HG03378 (cell line): ENCODE measurements around the gene TEX29.

Experiments used
- ATAC-seq: cut with Tn5 transposase; IDR thresholded peaks from one replicate; pipeline ENCODE4 v1.9.1; 2021; ENCODE audit warnings: mild to moderate bottlenecking, moderate library complexity; ENCODE audit not compliant: unreplicated experiment

The TEX29 gene

DNA sequence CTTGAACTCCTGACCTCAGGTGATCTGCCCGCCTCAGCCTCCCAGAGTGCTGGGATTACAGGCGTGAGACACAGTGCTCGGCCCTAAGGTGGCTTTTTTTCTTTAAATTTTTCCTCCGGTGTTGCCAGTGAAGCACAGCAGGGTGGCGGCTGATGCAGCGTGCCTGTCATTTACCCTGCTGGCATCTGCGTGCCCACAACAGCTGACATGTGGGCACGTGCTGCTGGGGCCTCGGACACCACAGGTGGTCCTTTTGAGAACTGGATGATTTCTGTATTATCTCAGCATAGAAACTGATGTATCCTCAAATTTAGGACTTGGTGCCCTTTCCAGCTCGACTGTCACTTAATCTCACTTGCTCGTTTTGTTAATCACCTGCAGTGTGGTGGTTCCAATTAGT is 31.2 kb upstream of the TEX29 start:
- ATAC-seq: no peak

DNA sequence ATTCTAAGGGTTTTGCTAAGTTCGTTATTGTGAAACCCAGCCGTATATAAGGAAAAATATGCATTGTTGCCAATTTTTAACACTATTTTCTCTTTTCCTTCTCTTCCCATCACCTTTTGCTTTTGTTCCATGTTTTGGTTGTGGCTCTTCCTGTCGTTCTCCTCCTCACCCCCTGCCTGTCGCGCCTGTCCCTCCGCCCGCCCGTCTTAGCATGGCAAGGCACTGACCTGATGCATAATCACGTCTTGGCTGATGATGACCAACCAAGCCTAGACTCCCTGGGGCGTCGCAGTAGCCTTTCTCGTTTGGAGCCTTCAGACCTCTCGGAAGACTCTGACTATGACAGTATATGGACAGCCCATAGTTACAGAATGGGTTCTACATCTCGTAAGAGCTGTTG is 28.5 kb upstream of the TEX29 start:
- ATAC-seq: no peak

- ATAC-seq: no peak
These were observed 27.5 kb upstream of the TEX29 start for GRCh38 chr13:111292710-111293485.

GRCh38 chr13:111295886-111296285 is 24.6 kb upstream of the TEX29 start:
- no peak for ATAC-seq

DNA sequence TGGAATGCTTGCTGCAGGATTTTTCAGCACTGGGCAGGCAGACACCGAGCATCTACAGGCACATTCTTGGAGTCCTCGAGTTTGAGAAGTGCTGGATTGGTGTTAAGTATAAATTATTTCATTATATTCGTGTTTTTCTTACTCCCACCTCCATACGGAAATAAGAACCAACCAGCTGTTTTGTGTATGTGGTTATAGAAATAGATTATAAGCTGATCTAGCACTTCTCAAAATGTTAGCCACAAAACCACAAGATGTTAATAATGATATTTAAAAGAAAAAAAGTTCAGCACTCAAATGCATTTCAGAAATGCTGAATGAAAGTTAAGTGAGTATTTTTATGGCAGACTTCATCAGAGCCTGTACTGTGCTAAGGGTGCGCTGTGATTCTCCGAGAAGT is 24.0 kb upstream of the TEX29 start:
- ATAC-seq: no peak

DNA sequence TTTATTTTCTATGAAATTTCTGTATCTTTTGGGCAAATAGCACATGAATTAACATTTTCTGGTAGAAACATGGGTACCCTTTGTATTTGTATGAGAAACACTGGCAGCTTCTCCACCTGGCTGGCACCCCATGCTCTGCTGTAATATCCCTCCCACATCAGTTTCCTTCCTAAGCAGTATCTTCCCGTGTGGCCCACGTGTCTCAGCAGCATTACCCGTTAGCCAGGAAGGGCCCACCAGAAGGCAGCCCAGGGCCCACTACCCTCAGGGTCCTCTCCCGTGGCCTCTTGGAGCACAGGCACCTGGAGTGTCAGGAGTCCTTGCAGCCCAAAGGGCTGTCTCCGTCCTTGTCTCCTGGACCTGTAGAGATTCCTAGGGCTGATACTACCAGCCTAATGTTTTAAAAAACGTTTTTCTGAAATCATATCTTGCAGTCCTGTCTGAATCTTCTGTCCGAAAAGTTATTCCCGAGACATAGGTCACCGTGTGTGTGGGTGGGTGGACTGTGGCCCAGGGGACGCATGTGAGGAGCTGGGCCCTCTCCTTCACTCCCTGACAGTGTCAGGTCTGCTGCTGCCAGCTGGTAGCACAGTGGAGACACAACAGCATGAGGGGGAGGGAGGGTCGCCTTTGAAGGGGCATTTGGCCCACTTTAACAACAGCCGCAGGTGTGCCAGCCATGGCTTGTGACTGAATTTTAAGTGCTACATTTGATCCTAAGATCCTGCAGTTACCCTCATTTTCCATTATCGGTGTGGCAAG is 22.0 kb upstream of the TEX29 start:
- ATAC-seq: no peak

GRCh38 chr13:111302045-111302726 is 18.3 kb upstream of the TEX29 start:
- ATAC-seq: no peak

GRCh38 chr13:111303559-111303958 is 16.9 kb upstream of the TEX29 start:
- ATAC-seq: no peak

DNA sequence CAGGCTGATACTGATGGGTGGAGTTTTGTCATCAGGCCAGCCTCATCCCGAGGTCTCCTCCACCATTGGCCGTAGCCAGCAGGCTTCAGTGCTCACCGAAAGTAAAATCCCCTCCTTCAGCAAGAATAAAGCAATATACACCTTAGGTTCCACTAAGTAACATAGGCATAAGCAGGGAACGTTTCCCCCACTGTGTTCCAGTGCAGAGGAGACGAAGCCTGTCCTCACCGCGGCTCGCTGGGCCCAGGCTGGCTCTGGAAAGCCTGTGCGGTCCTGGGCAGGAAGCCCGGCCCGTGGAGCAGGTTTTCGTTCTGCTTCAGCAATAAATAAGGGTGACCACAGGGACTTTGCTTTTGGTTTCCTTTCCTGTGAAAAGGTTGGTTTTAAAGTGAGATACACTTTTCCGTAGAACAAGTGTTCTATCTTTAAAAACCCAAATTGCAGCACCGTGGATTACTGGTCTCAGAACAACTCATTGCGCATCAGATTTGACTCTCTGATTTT is 16.3 kb upstream of the TEX29 start:
- ATAC-seq: peak; percentile 82

DNA sequence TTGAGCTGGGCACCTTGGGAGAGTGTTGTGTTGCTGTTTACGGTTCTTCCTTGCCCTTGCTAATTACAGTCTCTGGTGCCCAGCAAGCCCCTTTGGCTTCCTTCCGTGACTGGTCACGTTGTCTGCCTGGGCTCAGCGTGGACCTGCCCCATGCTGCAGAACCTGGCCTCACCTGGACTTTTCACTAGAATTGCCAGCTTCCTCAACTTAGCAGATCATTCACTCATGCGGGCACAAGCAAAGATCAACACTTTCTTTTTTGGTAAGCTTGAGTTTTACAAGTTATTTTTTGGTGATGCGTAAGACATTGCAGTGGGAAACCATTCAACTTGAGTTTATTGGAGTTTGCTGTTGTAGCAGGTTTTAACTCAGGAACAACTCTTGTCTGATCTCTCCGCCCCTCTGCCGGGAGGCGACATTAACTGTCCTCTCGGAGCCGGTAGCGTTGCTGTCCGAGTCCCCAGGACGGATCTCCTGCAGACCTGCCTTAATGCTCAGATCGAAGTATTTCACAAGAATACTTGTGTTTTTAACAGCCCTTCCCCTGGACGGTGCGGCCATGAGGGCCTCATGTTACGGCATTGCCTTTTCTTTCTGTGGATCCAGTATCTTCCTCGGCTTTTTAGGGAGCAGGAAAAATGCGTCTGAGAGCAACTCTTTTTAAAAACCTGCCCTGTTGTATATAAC is 15.7 kb upstream of the TEX29 start:
- no peak for ATAC-seq

DNA sequence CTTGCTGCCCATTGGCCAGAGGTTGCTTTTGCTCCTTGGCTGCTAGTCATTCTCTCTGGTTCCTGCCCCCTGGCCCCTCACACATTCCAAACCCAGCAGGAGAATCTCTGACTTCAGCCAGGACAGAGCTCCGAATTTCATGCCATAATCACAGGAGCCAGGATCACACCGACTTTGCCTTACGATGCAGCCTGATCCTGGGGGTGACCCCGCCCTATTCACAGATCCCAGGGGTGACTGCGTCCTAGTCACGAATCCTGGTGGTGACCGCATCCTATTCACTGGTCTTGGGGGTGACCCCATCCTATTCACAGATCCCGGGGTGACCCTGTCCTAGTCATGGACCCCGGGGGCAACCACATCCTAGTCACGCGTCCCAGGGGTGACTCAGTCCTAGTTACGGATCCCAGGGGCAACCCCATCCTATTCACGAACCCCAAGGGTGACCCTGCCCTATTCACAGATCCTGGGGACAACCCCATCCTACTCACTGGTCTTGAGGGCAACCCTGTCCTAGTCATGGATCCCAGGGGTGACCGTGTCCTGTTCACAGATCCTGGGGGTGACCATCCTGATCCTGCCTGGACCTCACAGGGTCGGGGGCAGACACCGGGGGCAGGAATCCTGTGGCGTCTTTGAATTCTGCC is 7.4 kb upstream of the TEX29 start:
- ATAC-seq: no peak

DNA sequence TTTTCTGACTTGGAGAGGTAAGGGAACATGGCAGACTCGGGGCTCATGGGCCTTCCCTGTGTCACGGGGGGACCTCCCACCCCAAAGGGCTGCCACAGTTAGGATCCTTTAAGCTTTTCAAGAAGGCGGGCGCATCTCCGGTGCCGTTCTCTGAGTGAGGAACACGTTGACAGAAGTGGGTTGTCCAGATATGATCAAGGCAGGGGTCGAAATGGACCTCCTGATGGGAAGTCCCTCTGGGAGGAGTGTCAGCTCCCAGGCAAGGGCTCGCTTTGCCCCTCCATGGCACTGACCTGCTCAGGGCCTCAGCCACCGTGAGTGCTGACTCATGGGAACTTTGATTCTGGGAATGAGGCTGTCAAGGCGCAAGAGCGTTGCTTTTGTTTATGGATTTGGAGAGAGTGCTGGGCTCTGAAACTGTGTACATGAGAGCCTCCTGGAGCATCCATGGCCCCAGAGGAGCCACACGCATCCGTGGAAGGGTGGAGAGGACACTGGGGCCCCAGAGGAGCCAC is 6.5 kb upstream of the TEX29 start:
- no peak for ATAC-seq

DNA sequence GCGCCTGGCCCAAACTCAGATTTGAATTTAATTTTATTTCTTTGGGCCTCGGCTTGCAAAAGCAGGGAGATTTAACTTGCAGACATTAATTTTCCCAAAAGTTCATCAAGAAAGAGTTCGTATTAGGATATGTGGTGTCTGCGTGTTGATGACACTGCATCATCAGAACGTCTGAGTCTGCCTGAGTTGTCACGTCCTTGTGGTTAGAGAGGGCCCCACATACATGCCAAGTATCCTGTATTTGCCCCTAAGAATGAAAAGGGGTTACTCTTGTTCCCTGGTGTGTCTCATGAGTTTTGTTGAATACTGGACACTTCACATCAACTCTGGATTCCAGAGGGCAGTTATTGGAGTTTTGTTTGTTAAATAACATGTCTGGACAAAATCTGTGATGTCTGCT is 5.6 kb upstream of the TEX29 start:
- ATAC-seq: no peak

DNA sequence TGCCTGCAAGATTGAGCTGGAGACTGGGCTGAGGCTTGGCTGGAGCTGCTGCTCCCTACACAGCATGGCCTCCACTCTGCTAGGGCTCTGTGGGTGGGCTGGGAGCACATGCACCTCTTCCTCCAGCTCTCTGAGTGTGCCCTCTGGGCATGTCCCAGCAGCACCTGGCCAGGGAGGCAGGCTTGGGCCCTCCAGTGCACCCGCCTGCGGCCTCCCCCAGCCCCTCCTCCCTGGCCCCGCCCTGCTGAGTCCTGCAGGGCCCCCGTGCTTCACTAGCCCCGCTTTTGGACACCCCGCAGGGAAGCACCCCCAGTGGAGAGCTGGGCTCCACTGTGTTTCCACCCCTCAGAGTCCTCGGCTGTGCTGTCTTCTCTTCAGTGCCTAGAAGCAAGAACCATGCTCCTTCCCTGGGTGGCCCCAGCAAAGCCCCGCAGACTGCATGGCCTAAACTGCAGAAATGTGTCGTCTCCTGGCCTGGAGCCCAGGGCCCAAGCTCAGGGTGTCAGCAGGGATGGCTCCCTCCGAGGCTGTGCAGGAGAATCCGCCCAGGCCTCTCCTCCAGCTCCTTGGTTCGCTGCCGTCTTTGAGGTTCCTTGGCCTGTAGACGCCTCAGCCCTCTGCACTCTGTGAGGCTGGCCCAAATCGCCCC is 5.0 kb upstream of the TEX29 start:
- ATAC-seq: no peak

- ATAC-seq: no peak
These were observed 4.2 kb upstream of the TEX29 start for GRCh38 chr13:111316161-111316730.

- ATAC-seq: no peak
These were observed 3.3 kb upstream of the TEX29 start for GRCh38 chr13:111317042-111317550.

DNA sequence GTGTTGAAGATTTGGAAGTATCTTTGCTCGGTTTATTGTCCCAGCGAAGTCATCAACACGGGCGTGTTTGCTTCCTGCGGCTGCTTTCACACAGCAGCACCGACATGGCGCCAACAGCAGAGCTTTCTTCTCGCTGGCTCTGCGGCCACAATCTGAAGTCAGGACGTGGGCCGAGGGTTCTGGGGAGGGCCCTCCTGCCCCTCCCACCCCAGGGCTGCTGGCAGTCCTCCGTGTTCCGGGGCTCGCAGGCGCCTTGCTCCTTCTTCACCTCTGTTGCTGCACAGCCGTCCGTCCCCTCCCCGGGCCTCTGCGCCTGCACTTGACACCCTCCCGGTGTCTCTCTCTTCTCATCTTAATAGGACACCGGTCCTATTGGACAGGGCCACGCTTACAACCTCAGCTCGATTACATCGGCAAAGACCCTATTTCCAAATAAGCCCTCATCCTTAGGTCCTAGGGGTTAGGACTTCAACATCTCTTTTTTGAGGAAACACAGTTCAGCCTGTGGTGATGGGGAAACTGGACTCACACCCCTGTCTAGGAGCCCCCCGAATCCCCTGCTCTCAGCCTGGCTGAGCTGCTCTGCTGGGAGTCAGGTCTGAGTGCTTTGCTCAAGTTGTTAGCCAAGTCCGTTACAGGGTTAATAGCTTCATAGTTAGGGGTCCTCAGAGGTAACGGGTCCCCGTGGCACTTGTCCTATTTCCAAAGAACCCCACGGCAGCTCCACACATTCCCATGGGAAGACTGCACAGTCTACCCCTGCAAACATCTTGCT is 2.7 kb upstream of the TEX29 start:
- no peak for ATAC-seq

GRCh38 chr13:111318386-111318785 is 2.1 kb upstream of the TEX29 start:
- ATAC-seq: no peak

GRCh38 chr13:111319521-111319920 is 921 bp upstream of the TEX29 start:
- ATAC-seq: no peak
